Measurements from ENCODE around the gene ZBTB7B.

DNA sequence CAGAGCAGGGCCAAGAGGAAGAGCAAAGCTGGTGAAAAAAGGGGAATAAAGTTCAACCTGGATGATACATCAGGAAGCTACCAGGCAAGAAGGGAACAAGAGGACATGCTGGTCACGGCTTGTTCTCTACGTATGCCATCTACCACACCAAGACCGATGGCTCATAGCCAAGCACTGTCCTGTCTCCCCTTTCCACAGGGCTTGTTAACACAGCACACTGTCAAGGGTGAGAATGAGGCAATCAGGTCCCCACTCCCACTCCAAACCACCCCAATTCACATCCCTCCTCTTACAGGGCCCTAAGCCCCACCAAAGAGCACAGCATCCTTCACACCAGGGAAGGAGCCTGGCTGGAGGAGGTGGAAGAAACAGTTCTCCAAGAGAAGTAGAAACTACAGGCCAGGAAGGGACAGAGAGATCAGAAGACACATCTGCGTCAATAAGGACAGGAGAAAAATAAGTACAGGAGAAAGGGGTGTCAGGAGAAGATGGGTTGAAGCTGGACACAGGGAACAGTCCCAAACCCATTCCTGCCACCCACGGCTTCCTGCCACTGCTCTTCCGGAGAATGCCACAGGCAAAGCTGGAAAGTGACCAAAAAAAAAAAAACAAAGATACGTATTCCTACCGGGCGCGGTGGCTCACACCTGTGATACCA is 31.1 kb upstream of the ZBTB7B start:
- TF ChIP-seq, protein P1, sequence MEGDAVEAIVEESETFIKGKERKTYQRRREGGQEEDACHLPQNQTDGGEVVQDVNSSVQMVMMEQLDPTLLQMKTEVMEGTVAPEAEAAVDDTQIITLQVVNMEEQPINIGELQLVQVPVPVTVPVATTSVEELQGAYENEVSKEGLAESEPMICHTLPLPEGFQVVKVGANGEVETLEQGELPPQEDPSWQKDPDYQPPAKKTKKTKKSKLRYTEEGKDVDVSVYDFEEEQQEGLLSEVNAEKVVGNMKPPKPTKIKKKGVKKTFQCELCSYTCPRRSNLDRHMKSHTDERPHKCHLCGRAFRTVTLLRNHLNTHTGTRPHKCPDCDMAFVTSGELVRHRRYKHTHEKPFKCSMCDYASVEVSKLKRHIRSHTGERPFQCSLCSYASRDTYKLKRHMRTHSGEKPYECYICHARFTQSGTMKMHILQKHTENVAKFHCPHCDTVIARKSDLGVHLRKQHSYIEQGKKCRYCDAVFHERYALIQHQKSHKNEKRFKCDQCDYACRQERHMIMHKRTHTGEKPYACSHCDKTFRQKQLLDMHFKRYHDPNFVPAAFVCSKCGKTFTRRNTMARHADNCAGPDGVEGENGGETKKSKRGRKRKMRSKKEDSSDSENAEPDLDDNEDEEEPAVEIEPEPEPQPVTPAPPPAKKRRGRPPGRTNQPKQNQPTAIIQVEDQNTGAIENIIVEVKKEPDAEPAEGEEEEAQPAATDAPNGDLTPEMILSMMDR (IDR thresholded peaks at IDR 0.05): no peak
- TF ChIP-seq POLR2A (IDR thresholded peaks at IDR 0.05) (no peak), POLR2AphosphoS5 (IDR thresholded peaks at IDR 0.05; ENCODE audit: insufficient read depth in 1 of 2, low read depth in 1 of 2) (no peak)
